Nephron progenitor cell (in vitro differentiated cells): Measurements from ENCODE around the gene SH3RF2.

Experiments
- DNase-seq: peaks from one replicate; pipeline ENCODE4 v3.0.0; 2021
- H3K27ac Mint-ChIP-seq: 2 replicates; pipeline ENCODE4 v1.8.0; 2021; ENCODE audit warnings: mild to moderate bottlenecking, moderate library complexity, mixed read lengths
- H3K27me3 Mint-ChIP-seq: 2 replicates; pipeline ENCODE4 v1.8.0; 2021; ENCODE audit warnings: mild to moderate bottlenecking, low read depth, mixed read lengths; ENCODE audit not compliant: poor library complexity
- H3K36me3 Mint-ChIP-seq: 2 replicates; pipeline ENCODE4 v1.8.0; 2021; ENCODE audit warnings: low read depth, mixed read lengths
- H3K4me1 Mint-ChIP-seq: 2 replicates; pipeline ENCODE4 v1.8.0; 2021; ENCODE audit warnings: mixed read lengths
- H3K4me3 Mint-ChIP-seq: 2 replicates; pipeline ENCODE4 v1.8.0; 2021; ENCODE audit warnings: mild to moderate bottlenecking, moderate library complexity, mixed read lengths
- H3K9me3 Mint-ChIP-seq: 2 replicates; pipeline ENCODE4 v1.8.0; 2021; ENCODE audit warnings: mild to moderate bottlenecking, moderate library complexity, mixed read lengths
- TF ChIP-seq, protein P1 (sequence below): fragments of 200-600 bp; sonication (generic); IDR thresholded peaks from 2 replicates; pipeline ENCODE4 v1.5.0; 2021; ENCODE audit warnings: antibody characterized with exemption

SH3RF2 gene

GRCh38 chr5:145924849-145925248 is 11.5 kb upstream of the SH3RF2 start:
- Mint-ChIP-seq H3K27ac (no peak overlapping the region), H3K9me3 (peaks cover 9% of the 10 kb centered on the region), H3K4me3 (no peak overlapping the region), H3K4me1 (peaks cover 10% of the 10 kb centered on the region), H3K27me3 (peaks cover 5% of the 10 kb centered on the region), H3K36me3 (no peaks in the 10 kb centered on the region)
- TF ChIP-seq, protein P1, sequence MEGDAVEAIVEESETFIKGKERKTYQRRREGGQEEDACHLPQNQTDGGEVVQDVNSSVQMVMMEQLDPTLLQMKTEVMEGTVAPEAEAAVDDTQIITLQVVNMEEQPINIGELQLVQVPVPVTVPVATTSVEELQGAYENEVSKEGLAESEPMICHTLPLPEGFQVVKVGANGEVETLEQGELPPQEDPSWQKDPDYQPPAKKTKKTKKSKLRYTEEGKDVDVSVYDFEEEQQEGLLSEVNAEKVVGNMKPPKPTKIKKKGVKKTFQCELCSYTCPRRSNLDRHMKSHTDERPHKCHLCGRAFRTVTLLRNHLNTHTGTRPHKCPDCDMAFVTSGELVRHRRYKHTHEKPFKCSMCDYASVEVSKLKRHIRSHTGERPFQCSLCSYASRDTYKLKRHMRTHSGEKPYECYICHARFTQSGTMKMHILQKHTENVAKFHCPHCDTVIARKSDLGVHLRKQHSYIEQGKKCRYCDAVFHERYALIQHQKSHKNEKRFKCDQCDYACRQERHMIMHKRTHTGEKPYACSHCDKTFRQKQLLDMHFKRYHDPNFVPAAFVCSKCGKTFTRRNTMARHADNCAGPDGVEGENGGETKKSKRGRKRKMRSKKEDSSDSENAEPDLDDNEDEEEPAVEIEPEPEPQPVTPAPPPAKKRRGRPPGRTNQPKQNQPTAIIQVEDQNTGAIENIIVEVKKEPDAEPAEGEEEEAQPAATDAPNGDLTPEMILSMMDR = no peak
- DNase-seq = no peak

DNA sequence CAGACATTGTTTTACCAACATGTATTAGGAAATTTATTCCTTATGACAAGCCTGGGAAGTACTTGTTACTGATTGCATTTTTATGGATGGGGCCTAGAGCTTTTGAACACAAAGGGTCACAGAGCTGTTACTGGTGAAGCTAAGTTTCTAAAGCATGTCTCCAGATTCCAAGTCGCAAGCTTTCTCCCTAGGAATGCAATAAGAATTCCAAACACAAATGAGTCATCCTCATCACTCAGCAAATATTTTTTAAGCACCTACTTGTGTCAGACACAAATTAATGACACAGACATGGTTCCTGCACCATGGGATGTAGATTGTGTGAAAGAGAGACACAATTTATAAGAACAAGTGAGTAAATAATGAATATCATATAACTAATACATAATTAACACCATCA is 11.0 kb upstream of the SH3RF2 start:
- Mint-ChIP-seq H3K36me3 (no peaks in the 10 kb centered on the region), H3K27me3 (peaks cover 5% of the 10 kb centered on the region), H3K4me1 (peaks cover 10% of the 10 kb centered on the region), H3K4me3 (no peak overlapping the region), H3K27ac (no peak overlapping the region), H3K9me3 (peaks cover 9% of the 10 kb centered on the region)
- no peak for DNase-seq
- TF ChIP-seq, protein P1 = no peak

DNA sequence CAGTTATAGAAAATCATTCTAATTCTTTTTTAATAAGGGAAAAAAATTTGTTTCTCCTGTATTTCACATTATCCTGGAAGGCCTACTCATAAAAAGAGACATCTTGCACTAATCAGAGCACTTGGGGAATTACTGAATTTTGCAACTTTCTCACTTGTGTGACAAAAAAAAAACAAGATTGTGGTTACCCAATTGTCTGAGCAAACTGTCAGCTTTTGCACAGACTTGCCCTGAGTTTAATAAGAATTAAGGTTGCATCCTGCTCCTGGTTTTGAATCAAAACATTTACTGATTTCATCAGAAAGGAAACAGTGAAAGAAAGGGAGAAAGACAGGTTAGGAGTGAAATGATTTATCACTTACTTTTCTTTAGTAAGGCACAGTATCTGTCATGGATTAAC is 10.6 kb upstream of the SH3RF2 start:
- DNase-seq = no peak
- peaks cover 10% of the 10 kb centered on the region for H3K4me1 Mint-ChIP-seq
- H3K36me3 Mint-ChIP-seq = no peaks in the 10 kb centered on the region
- no peak overlapping the region for H3K27ac Mint-ChIP-seq
- TF ChIP-seq, protein P1 = no peak
- H3K9me3 Mint-ChIP-seq = peaks cover 9% of the 10 kb centered on the region
- no peak overlapping the region for H3K4me3 Mint-ChIP-seq
- peaks cover 5% of the 10 kb centered on the region for H3K27me3 Mint-ChIP-seq

- DNase-seq = no peak
- H3K27me3 Mint-ChIP-seq = no peaks in the 10 kb centered on the region
- peaks cover 55% of the 10 kb centered on the region for H3K4me1 Mint-ChIP-seq
- TF ChIP-seq, protein P1 = no peak
- no peak overlapping the region for H3K27ac Mint-ChIP-seq
- no peaks in the 10 kb centered on the region for H3K36me3 Mint-ChIP-seq
- H3K9me3 Mint-ChIP-seq = peaks cover 9% of the 10 kb centered on the region
- no peak overlapping the region for H3K4me3 Mint-ChIP-seq
Measured at GRCh38 chr5:145931718-145932117, 4.7 kb upstream of the SH3RF2 start.

DNA sequence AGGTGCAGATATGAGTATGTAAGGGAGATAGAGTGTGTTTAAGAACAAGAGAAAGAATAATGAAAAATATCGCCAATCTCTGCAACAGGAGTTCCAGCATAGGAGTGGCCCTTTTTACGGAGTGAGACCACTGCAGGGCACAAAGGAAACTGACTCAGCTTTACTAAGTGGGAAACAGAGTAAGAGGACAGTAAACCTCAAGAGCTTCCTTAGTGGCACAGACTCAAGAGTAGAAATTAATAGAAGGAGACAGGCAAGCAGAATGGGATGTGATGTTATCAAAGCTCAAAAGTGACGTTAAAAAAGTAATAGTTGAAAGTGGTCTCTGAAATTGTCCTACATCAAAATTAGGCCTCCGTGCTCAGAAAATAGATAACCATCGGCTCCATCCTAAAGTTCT is 2.1 kb upstream of the SH3RF2 start:
- Mint-ChIP-seq H3K9me3 (no peaks in the 10 kb centered on the region), H3K27me3 (peaks cover 3% of the 10 kb centered on the region), H3K4me3 (no peak overlapping the region), H3K27ac (peak overlapping the region; percentile 31), H3K36me3 (no peaks in the 10 kb centered on the region), H3K4me1 (peaks cover 80% of the 10 kb centered on the region)
- TF ChIP-seq, protein P1 = no peak
- no peak for DNase-seq

DNA sequence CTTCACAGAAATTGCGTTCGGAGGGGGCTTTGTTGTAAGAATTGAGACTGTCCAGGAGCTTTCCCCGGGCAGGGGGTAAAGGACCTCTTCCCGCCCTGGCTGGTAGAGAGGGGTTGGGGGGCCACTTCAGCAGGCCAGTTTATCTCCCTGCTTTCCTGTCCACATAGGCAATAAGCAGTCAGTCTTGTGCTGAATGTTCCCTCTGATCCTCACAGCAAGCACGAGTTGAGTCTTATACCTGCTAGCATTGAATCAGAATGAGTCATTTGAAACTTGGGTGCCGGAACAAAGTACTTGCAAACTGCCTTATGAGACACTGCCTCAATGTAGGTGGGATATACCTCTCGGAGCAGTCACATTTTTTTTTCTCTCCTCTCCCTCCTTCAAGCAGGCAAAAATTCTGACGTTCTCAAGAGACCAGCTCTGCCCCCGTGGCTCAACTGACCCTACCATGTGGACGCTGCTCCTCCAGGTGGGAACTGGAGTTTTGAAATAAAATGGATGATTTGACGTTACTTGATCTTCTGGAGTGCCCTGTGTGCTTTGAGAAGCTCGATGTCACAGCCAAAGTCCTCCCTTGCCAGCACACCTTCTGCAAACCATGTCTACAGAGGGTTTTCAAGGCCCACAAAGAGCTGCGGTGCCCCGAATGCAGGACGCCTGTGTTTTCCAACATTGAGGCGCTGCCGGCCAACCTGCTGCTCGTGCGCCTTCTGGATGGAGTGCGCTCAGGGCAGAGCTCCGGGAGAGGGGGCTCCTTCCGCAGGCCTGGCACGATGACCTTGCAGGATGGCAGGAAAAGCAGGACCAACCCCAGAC is 1.3 kb downstream of the SH3RF2 start:
- Mint-ChIP-seq H3K36me3 (no peaks in the 10 kb centered on the region), H3K27ac (peak overlapping the region; percentile 93), H3K9me3 (no peaks in the 10 kb centered on the region), H3K4me3 (peak overlapping the region; percentile 81), H3K4me1 (peaks cover 86% of the 10 kb centered on the region), H3K27me3 (peaks cover 3% of the 10 kb centered on the region)
- no peak for DNase-seq
- TF ChIP-seq, protein P1 = no peak
